ENCODE results near the gene IL4R.

Gene IL4R

DNA sequence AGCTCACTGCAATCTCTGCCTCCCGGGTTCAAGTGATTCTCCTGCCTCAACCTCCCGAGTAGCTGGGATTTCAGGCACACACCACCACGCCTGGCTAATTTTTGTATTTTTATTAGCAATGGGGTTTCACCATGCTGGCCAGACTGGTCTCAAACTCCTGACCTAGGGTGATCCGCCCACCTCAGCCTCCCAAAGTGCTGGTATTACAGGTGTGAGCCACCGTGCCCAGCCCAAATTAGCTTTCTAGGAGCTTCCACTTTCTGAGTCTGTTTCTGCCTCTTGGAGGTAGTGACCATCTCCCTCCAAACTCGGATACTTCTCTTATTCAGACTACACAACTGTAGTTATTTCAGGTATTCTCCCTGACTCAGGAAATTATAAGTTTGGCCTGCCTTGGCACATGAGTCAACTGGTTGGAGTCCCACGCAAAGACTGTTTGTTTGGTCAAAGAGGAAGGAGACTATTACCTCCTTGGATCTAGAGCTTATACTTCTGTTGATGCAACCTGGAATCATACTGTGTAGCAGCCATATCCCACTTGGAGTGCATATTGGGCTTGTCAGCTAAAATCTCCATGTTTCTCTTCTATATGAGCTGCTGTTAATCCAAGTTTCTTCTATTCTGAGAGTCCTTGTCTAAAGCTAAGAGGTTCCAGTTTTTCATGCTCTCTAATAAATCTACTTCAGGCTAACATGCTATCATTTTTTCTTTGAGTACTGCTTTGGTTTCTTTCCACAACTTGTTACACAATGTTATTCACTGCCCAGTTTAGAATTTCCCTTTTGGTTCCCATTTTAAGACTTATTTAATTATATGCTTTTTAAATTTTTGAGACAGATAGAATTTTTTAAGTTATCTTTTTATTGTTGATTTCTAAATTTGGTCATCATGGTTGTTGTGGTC, 7.5 kb downstream of the IL4R start:
- H2AK5ac ChIP-seq (ENCODE audit: low read length, severe bottlenecking): no peak overlapping the region
- peaks cover 13 to 16% of the 10 kb centered on the region in 2 experiments for H3K36me3 ChIP-seq (ENCODE audit: control insufficient read depth in 1 of 2, insufficient read depth in 2 of 2, low read depth in 1 of 2, low read length in 2 of 2)
- no peak overlapping the region for H2AFZ ChIP-seq (ENCODE audit: low read depth, low read length)
- H3K4me1 ChIP-seq (ENCODE audit: control insufficient read depth, insufficient read depth, low read depth, low read length): peaks cover 31% of the 10 kb centered on the region
- H3K4me3 ChIP-seq (ENCODE audit: insufficient read depth in 1 of 2, low read depth in 1 of 2, low read length in 2 of 2): no peak overlapping the region
- H2BK12ac ChIP-seq (ENCODE audit: low read length in 2 of 2): no peak overlapping the region
- peaks cover 7% of the 10 kb centered on the region for H3K79me1 ChIP-seq (replicated peaks; ENCODE audit: low read length, poor library complexity, severe bottlenecking)
- H2BK5ac ChIP-seq (ENCODE audit: low read depth, low read length, poor library complexity, severe bottlenecking): no peak overlapping the region
- DNase-seq: no peak
- H2BK15ac ChIP-seq (ENCODE audit: low read depth, poor library complexity, severe bottlenecking): no peak overlapping the region
- no peaks in the 10 kb centered on the region for H3K9me3 ChIP-seq (ENCODE audit: control insufficient read depth, low read length)
- no peak overlapping the region for H3K4me2 ChIP-seq (ENCODE audit: low read length, poor library complexity, severe bottlenecking)
- H3K27ac ChIP-seq (ENCODE audit: low read length, poor library complexity, severe bottlenecking): no peak overlapping the region
- no peak overlapping the region for H3K14ac ChIP-seq (ENCODE audit: low read length in 2 of 2)
- H3K27me3 ChIP-seq (ENCODE audit: control insufficient read depth in 1 of 2, insufficient read depth in 1 of 2, low read length in 2 of 2): no peaks in the 10 kb centered on the region
- WGBS: 84% methylated on average over 7 of the region's 7 CpGs
- no peak overlapping the region for H2BK120ac ChIP-seq (ENCODE audit: low read depth, low read length)
- H4K91ac ChIP-seq (ENCODE audit: low read length): no peak overlapping the region
- peak overlapping the region; percentile 10 for H3K9ac ChIP-seq (ENCODE audit: low read length)
- no peak overlapping the region for H4K8ac ChIP-seq (ENCODE audit: low read length)
- no peak overlapping the region for H3K4ac ChIP-seq (ENCODE audit: low read depth in 1 of 2, low read length in 2 of 2)
- no peak overlapping the region for H3K23ac ChIP-seq (ENCODE audit: low read length in 2 of 2)
- H3K18ac ChIP-seq (ENCODE audit: low read depth in 1 of 2, low read length in 2 of 2): no peak overlapping the region

- no peak overlapping the region for H2BK120ac ChIP-seq (ENCODE audit: low read depth, low read length)
- peak overlapping the region; percentile 66 for H4K8ac ChIP-seq (ENCODE audit: low read length)
- H2BK5ac ChIP-seq (ENCODE audit: low read depth, low read length, poor library complexity, severe bottlenecking): no peak overlapping the region
- H2AK5ac ChIP-seq (ENCODE audit: low read length, severe bottlenecking): peak overlapping the region; percentile 95
- peaks cover 7% of the 10 kb centered on the region for H3K79me1 ChIP-seq (replicated peaks; ENCODE audit: low read length, poor library complexity, severe bottlenecking)
- H2AFZ ChIP-seq (ENCODE audit: low read depth, low read length): no peak overlapping the region
- H3K9me3 ChIP-seq (ENCODE audit: control insufficient read depth, low read length): no peaks in the 10 kb centered on the region
- H3K27me3 ChIP-seq (ENCODE audit: control insufficient read depth in 1 of 2, insufficient read depth in 1 of 2, low read length in 2 of 2): no peaks in the 10 kb centered on the region
- 91% methylated on average over 8 of the region's 9 CpGs for whole genome bisulfite sequencing
- H3K4me1 ChIP-seq (ENCODE audit: control insufficient read depth, insufficient read depth, low read depth, low read length): peaks cover 35% of the 10 kb centered on the region
- no peak for DNase-seq
- no peak overlapping the region for H3K4me2 ChIP-seq (ENCODE audit: low read length, poor library complexity, severe bottlenecking)
- H4K91ac ChIP-seq (ENCODE audit: low read length): peak overlapping the region; percentile 1
- H3K14ac ChIP-seq (ENCODE audit: low read length in 2 of 2): peak overlapping the region in 1 of 2 experiments; percentile 36
- peak overlapping the region in 1 of 2 experiments; percentile 42 for H3K18ac ChIP-seq (ENCODE audit: low read depth in 1 of 2, low read length in 2 of 2)
- peak overlapping the region in 1 of 2 experiments; percentile 18 for H3K23ac ChIP-seq (ENCODE audit: low read length in 2 of 2)
- no peak overlapping the region for H2BK15ac ChIP-seq (ENCODE audit: low read depth, poor library complexity, severe bottlenecking)
- H3K4ac ChIP-seq (ENCODE audit: low read depth in 1 of 2, low read length in 2 of 2): peak overlapping the region in 1 of 2 experiments; percentile 67
- no peak overlapping the region for H3K27ac ChIP-seq (ENCODE audit: low read length, poor library complexity, severe bottlenecking)
- H2BK12ac ChIP-seq (ENCODE audit: low read length in 2 of 2): peak overlapping the region in 1 of 2 experiments; percentile 62
- peaks cover 13 to 15% of the 10 kb centered on the region in 2 experiments for H3K36me3 ChIP-seq (ENCODE audit: control insufficient read depth in 1 of 2, insufficient read depth in 2 of 2, low read depth in 1 of 2, low read length in 2 of 2)
- H3K4me3 ChIP-seq (ENCODE audit: insufficient read depth in 1 of 2, low read depth in 1 of 2, low read length in 2 of 2): no peak overlapping the region
- H3K9ac ChIP-seq (ENCODE audit: low read length): no peak overlapping the region
Observed at GRCh38 chr16:27322858-27323780, 9.3 kb downstream of the IL4R start.

DNA sequence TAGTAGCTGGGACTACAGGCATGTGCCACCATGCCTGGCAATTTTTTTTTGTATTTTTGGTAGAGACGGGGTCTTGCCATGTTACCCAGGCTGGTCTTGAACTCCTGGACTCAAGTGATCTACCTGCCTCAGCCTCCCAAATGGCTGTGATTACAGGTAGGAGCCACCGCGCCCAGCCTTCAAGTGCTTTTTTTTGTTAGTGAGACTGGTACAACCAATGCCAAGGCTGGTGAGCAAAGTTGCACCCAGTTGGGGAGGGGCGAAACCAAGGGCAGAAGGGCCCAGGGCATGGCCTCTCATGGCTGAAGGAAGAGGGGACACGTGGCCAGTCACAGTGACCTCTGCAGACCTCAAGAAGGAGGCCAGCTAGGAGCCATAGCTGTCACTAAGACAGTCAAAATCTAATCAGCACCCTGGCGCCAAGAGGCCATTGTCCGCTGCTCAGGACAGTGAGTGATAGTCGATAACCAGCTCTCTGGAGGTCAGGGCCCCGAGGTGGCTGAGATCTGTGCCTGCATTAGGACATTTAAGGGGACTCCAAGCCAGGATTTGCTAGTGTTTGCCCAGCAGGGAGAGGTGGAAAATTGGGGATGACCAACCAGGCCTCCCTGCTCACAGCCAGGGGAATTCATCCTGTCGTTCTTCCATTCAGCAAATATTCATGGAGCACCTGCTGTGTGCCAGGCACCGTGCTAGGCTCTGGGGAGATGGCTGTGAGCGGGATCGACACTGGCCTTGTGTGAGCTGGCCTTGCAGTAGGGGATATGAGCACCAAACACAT, 10.2 kb downstream of the IL4R start:
- Histone ChIP-seq H3K18ac (ENCODE audit: low read depth in 1 of 2, low read length in 2 of 2) (peak overlapping the region in 1 of 2 experiments; percentile 72), H3K36me3 (ENCODE audit: control insufficient read depth in 1 of 2, insufficient read depth in 2 of 2, low read depth in 1 of 2, low read length in 2 of 2) (peaks cover 9 to 15% of the 10 kb centered on the region in 2 experiments), H3K23ac (ENCODE audit: low read length in 2 of 2) (no peak overlapping the region), H2BK120ac (ENCODE audit: low read depth, low read length) (no peak overlapping the region), H2AK5ac (ENCODE audit: low read length, severe bottlenecking) (peak overlapping the region; percentile 73), H4K91ac (ENCODE audit: low read length) (no peak overlapping the region), H3K9ac (ENCODE audit: low read length) (no peak overlapping the region), H3K4me2 (ENCODE audit: low read length, poor library complexity, severe bottlenecking) (no peak overlapping the region), H3K79me1 (replicated peaks; ENCODE audit: low read length, poor library complexity, severe bottlenecking) (peaks cover 7% of the 10 kb centered on the region), H3K4me3 (ENCODE audit: insufficient read depth in 1 of 2, low read depth in 1 of 2, low read length in 2 of 2) (no peak overlapping the region), H2BK5ac (ENCODE audit: low read depth, low read length, poor library complexity, severe bottlenecking) (no peak overlapping the region), H3K27me3 (ENCODE audit: control insufficient read depth in 1 of 2, insufficient read depth in 1 of 2, low read length in 2 of 2) (no peaks in the 10 kb centered on the region), H3K27ac (ENCODE audit: low read length, poor library complexity, severe bottlenecking) (no peak overlapping the region), H3K9me3 (ENCODE audit: control insufficient read depth, low read length) (no peaks in the 10 kb centered on the region), H3K14ac (ENCODE audit: low read length in 2 of 2) (no peak overlapping the region), H3K4ac (ENCODE audit: low read depth in 1 of 2, low read length in 2 of 2) (peak overlapping the region; percentile 20 to 47), H2AFZ (ENCODE audit: low read depth, low read length) (no peak overlapping the region), H2BK15ac (ENCODE audit: low read depth, poor library complexity, severe bottlenecking) (peak overlapping the region; percentile 2), H3K4me1 (ENCODE audit: control insufficient read depth, insufficient read depth, low read depth, low read length) (peaks cover 32% of the 10 kb centered on the region), H2BK12ac (ENCODE audit: low read length in 2 of 2) (peak overlapping the region; percentile 18 to 90), H4K8ac (ENCODE audit: low read length) (peak overlapping the region; percentile 33)
- DNase-seq: no peak
- WGBS: 85% methylated on average over 13 of the region's 13 CpGs
